Measurements from ENCODE around the gene DPP10. TPM values are rescaled to one million over a fixed set of nuclear protein-coding genes. Genes with fewer than 3 reads are reported as not detected.

Gene DPP10
- total and polyA plus RNA-seq, 8 donors, result 0.68 to 8.2 (median 4.7) TPM

- Histone ChIP-seq H3K27me3 (no peaks in the 10 kb centered on the region), H3K27ac (no peak overlapping the region), H3K9me3 (no peaks in the 10 kb centered on the region), H3K36me3 (no peaks in the 10 kb centered on the region), H3K4me3 (no peak overlapping the region), H3K4me1 (no peaks in the 10 kb centered on the region)
- DNase-seq (no peak), ATAC-seq (no peak)
- intact Hi-C loops (cut with DNase I), result no loop called here
- no peak for TF ChIP-seq CTCF (IDR thresholded peaks at IDR 0.05)
These were observed 8.2 kb downstream of the DPP10 start for GRCh38 chr2:114450639-114451038.

- peak; percentile 53 for ATAC-seq
- Histone ChIP-seq H3K27me3 (no peaks in the 10 kb centered on the region), H3K4me3 (no peak overlapping the region), H3K27ac (no peak overlapping the region), H3K4me1 (no peaks in the 10 kb centered on the region), H3K36me3 (no peaks in the 10 kb centered on the region), H3K9me3 (no peaks in the 10 kb centered on the region)
- DNase-seq, result peak in 1 of 4 donors; percentile 6
- intact Hi-C loops (cut with DNase I), result no loop called here
- no peak for TF ChIP-seq CTCF (IDR thresholded peaks at IDR 0.05)
These were observed 14.1 kb downstream of the DPP10 start for GRCh38 chr2:114456566-114456965.

- Histone ChIP-seq H3K36me3 (no peaks in the 10 kb centered on the region), H3K4me3 (no peak overlapping the region), H3K9me3 (no peaks in the 10 kb centered on the region), H3K27me3 (no peaks in the 10 kb centered on the region), H3K4me1 (no peaks in the 10 kb centered on the region), H3K27ac (no peak overlapping the region)
- TF ChIP-seq CTCF (IDR thresholded peaks at IDR 0.05), result no peak
- intact Hi-C loops (cut with DNase I), result no loop called here
- ATAC-seq, result no peak
- no peak for DNase-seq
These were observed 15.5 kb downstream of the DPP10 start for GRCh38 chr2:114457956-114458355.

GRCh38 chr2:114461116-114461515 is 18.7 kb downstream of the DPP10 start:
- no peaks in the 10 kb centered on the region for H3K4me1 ChIP-seq
- H3K27ac ChIP-seq, result no peak overlapping the region
- TF ChIP-seq CTCF (IDR thresholded peaks at IDR 0.05), result no peak
- peak in 1 of 4 donors; percentile 8 for DNase-seq
- ATAC-seq, result no peak
- intact Hi-C loops (cut with DNase I), result no loop called here
- H3K36me3 ChIP-seq, result no peaks in the 10 kb centered on the region
- no peaks in the 10 kb centered on the region for H3K27me3 ChIP-seq
- no peaks in the 10 kb centered on the region for H3K9me3 ChIP-seq
- no peak overlapping the region for H3K4me3 ChIP-seq

- Histone ChIP-seq H3K4me1 (no peaks in the 10 kb centered on the region), H3K27me3 (no peaks in the 10 kb centered on the region), H3K27ac (no peak overlapping the region), H3K36me3 (no peaks in the 10 kb centered on the region), H3K4me3 (no peak overlapping the region), H3K9me3 (no peaks in the 10 kb centered on the region)
- no peak for ATAC-seq
- intact Hi-C loops (cut with DNase I), result no loop called here
- no peak for TF ChIP-seq CTCF (IDR thresholded peaks at IDR 0.05)
- DNase-seq, result no peak
These were observed 22.7 kb downstream of the DPP10 start for GRCh38 chr2:114464961-114465706.

All from left lung (tissue), 10 donors.